Endodermal cell (in vitro differentiated cells): Measurements from ENCODE around the gene HACD3. TPM values are rescaled to one million over a fixed set of nuclear protein-coding genes. Genes with fewer than 3 reads are reported as not detected.
"Not testable (repeated sequence)": the region's sequence is repeated elsewhere in the genome, so short reads cannot be mapped to it uniquely, and the experiment has no call there.

Experiments used
- DNase-seq: peaks from one replicate; pipeline ENCODE4 v3.0.0-alpha.2; 2017
- H3K27ac ChIP-seq: 2 replicates; pipeline ENCODE4 v1.5.1; 2013; ENCODE audit warnings: mild to moderate bottlenecking, low read depth, low read length, moderate library complexity
- H3K27me3 ChIP-seq: 2 replicates; pipeline ENCODE4 v1.6.1; 2013; ENCODE audit warnings: mild to moderate bottlenecking, low read length, moderate library complexity; ENCODE audit not compliant: insufficient read depth, control insufficient read depth, poor library complexity, severe bottlenecking
- H3K36me3 ChIP-seq: 2 replicates; pipeline ENCODE4 v1.7.0; 2013; ENCODE audit warnings: mild to moderate bottlenecking, low read length, moderate library complexity; ENCODE audit not compliant: control insufficient read depth, insufficient read depth
- H3K4me1 ChIP-seq: one replicate; pipeline ENCODE4 v1.7.0; 2013; ENCODE audit warnings: low read length; ENCODE audit not compliant: control insufficient read depth, insufficient read depth
- H3K4me3 ChIP-seq: 2 replicates; pipeline ENCODE4 v1.5.1; 2013; ENCODE audit warnings: mild to moderate bottlenecking, low read length, moderate library complexity
- H3K9ac ChIP-seq: 2 replicates; pipeline ENCODE4 v1.6.1; 2013; ENCODE audit warnings: mild to moderate bottlenecking, low read length, moderate library complexity; ENCODE audit not compliant: poor library complexity, severe bottlenecking; ENCODE audit errors: extremely low read depth
- H3K9me3 ChIP-seq: 2 replicates; pipeline ENCODE4 v1.6.1; 2013; ENCODE audit warnings: mild to moderate bottlenecking, low read length, moderate library complexity; ENCODE audit not compliant: control insufficient read depth
- H3K27ac Mint-ChIP-seq: 2 replicates; pipeline ENCODE4 v1.8.0; 2020; ENCODE audit warnings: mixed read lengths
- H3K27me3 Mint-ChIP-seq: 2 replicates; pipeline ENCODE4 v1.8.0; 2021; ENCODE audit warnings: mild to moderate bottlenecking, mixed read lengths; ENCODE audit not compliant: insufficient read depth
- H3K36me3 Mint-ChIP-seq: 2 replicates; pipeline ENCODE4 v1.8.0; 2020; ENCODE audit warnings: low read depth, mixed read lengths
- H3K4me1 Mint-ChIP-seq: 2 replicates; pipeline ENCODE4 v1.8.0; 2020; ENCODE audit warnings: mixed read lengths
- H3K4me3 Mint-ChIP-seq: 2 replicates; pipeline ENCODE4 v1.8.0; 2020; ENCODE audit warnings: mild to moderate bottlenecking, moderate library complexity, mixed read lengths
- H3K9me3 Mint-ChIP-seq: 2 replicates; pipeline ENCODE4 v1.8.0; 2020; ENCODE audit warnings: mild to moderate bottlenecking, mixed read lengths
- WGBS, 2 experiments: methylation state at CpG; one replicate each; pipeline versions ENCODE4 v1.1.5 to v1.1.7; 2013; ENCODE audit warnings: missing lambda C conversion rate in 2 of 2, mixed read lengths in 1 of 2; ENCODE audit not compliant: insufficient coverage in 1 of 2, insufficient read length in 1 of 2; 5-methylcytosine and 5-hydroxymethylcytosine counted together
- total RNA-seq, 2 donors: library from RNA; stranded (reverse); fragmentation: NEBNext Ultra II Directional in 1 of 2; extraction: Animal tissue kit (Norgen Biotek cat#: 25700) in 1 of 2; gene quantifications; 2 replicates in 1 of 2; 3 replicates in 1 of 2; pipeline ENCODE4 v1.2.1, GENCODE V29; 2021
- TF ChIP-seq, protein P1 (sequence below): fragments of 200-600 bp; sonication (generic); conservative IDR thresholded peaks from 2 replicates; pipeline ENCODE4 v1.5.0; 2021; ENCODE audit warnings: antibody characterized with exemption, mild to moderate bottlenecking

HACD3 gene
- total RNA-seq, 2 donors from 2014 or later: 129 to 201 TPM

DNA sequence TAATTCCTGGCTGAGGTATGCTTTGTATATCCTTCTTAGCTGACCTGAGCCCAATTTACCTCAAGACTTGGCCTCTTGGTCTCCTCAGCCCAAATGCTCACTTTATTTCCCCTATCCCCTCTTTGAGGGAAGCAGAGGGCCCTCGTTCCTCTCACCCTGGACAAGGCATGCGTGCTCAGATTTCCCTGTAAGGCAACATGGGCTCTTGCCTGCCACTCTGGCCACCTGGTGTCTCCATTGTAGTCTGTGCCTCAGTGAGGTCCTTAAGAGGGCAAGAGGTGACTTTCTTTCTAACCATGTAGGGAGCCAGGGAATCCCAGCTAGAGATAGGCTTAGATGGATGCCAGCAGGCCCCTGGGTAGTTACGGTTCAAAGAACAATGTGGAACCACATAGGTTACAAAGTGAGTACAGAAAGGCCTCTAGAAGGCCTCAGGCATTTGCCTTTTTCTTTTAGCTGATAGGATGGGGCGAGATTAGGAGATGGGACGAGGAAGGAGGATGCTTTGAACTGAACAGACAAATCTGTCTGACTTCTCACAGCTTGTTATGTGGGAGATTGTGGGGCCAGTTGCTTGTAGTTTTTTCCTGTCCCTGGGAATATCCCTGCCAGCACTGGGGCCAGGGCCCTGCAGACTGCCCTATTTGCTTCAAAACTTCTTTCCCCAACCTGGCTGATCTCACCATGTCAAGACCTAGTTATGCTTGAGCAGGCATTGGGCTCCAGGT, 81.8 kb downstream of the HACD3 start:
- Histone ChIP-seq H3K9me3 (no peaks in the 10 kb centered on the region), H3K36me3 (peaks cover 7% of the 10 kb centered on the region), H3K27ac (peak overlapping the region; percentile 86), H3K4me1 (peaks cover 17% of the 10 kb centered on the region), H3K9ac (peak overlapping the region; percentile 75), H3K4me3 (peak overlapping the region; percentile 90), H3K27me3 (no peaks in the 10 kb centered on the region)
- peak; percentile 52 for DNase-seq
- H3K4me1 Mint-ChIP-seq: peaks cover 27% of the 10 kb centered on the region
- no peaks in the 10 kb centered on the region for H3K27me3 Mint-ChIP-seq
- peak overlapping the region; percentile 98 for H3K27ac Mint-ChIP-seq
- WGBS, 2 experiments: 76 to 81% methylated on average over 3 to 5 of the region's 5 CpGs
- TF ChIP-seq, protein P1, sequence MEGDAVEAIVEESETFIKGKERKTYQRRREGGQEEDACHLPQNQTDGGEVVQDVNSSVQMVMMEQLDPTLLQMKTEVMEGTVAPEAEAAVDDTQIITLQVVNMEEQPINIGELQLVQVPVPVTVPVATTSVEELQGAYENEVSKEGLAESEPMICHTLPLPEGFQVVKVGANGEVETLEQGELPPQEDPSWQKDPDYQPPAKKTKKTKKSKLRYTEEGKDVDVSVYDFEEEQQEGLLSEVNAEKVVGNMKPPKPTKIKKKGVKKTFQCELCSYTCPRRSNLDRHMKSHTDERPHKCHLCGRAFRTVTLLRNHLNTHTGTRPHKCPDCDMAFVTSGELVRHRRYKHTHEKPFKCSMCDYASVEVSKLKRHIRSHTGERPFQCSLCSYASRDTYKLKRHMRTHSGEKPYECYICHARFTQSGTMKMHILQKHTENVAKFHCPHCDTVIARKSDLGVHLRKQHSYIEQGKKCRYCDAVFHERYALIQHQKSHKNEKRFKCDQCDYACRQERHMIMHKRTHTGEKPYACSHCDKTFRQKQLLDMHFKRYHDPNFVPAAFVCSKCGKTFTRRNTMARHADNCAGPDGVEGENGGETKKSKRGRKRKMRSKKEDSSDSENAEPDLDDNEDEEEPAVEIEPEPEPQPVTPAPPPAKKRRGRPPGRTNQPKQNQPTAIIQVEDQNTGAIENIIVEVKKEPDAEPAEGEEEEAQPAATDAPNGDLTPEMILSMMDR: no peak
- H3K4me3 Mint-ChIP-seq: peak overlapping the region; percentile 81
- peaks cover 4% of the 10 kb centered on the region for H3K36me3 Mint-ChIP-seq
- H3K9me3 Mint-ChIP-seq: peaks cover 6% of the 10 kb centered on the region

DNA sequence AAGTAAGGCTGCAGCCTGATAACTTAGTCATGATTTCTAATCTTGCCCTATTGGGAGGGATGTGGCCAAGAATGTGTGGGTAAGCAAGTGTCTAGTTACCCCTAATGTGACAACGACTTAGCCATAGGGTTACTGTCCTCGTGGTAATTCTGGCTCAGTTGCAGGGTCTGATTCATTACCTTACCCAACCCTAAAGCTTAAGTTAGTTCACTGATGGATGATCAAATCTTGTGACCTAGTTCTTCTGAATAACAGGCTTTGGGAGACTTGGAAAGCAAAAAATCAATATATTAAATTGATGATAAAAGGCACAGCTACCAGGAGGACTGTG, 82.3 kb downstream of the HACD3 start:
- peaks cover 10% of the 10 kb centered on the region for H3K9me3 Mint-ChIP-seq
- peaks cover 17% of the 10 kb centered on the region for H3K4me1 ChIP-seq
- no peak for DNase-seq
- WGBS, 2 experiments: 85% methylated on average over 2 of the region's 2 CpGs; no CpG with 5 or more reads in 1 of the 2 experiments
- TF ChIP-seq, protein P1: no peak
- H3K27me3 ChIP-seq: no peaks in the 10 kb centered on the region
- no peaks in the 10 kb centered on the region for H3K9me3 ChIP-seq
- no peaks in the 10 kb centered on the region for H3K27me3 Mint-ChIP-seq
- no peak overlapping the region for H3K4me3 Mint-ChIP-seq
- H3K4me1 Mint-ChIP-seq: peaks cover 30% of the 10 kb centered on the region
- peak overlapping the region; percentile 26 for H3K4me3 ChIP-seq
- peak overlapping the region; percentile 98 for H3K27ac Mint-ChIP-seq
- H3K27ac ChIP-seq: no peak overlapping the region
- peaks cover 2% of the 10 kb centered on the region for H3K36me3 Mint-ChIP-seq
- peaks cover 1% of the 10 kb centered on the region for H3K36me3 ChIP-seq
- H3K9ac ChIP-seq: peak overlapping the region; percentile 75

DNA sequence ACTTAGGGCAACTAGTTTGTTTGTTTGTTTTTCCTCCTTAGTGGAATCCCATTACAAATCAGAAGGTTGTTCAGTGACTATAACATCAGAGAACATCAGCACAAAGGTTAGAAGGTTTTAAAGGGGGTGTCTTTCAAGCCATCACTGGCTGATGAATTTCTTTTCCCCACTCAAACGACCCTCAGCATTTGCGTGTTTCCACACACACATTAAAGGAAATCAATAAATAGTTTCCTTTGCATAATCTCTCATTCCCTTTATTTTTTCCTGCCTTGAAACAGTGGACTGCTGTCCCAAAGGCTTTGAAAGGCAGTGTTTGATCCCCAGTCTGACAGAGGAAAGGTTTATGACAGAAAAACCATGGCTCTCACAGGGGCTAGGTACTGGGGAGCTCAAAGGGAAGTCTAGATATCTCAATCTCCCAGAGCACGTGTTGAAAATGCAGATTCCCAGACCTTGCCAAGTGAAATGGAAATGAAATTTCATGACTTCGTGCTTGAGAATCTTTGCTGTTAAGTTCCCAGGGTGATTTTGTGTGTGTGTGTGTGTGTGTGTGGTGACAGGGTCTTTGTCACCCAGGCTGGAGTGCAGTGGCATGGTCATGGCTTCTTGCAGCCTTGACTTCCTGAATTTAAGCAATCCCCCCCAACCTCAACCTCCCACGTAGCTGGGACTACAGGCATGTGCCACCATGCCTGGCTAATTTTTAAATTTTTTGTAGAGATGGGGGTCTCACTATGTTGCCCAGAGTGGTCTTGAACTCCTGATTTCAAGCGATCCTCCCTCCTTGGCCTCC, 82.9 kb downstream of the HACD3 start:
- 92 to 95% methylated on average over 3 to 6 of the region's 6 CpGs for WGBS, 2 experiments
- Histone ChIP-seq H3K9ac (no peak overlapping the region), H3K27ac (no peak overlapping the region), H3K4me1 (peaks cover 17% of the 10 kb centered on the region), H3K9me3 (no peaks in the 10 kb centered on the region), H3K27me3 (no peaks in the 10 kb centered on the region), H3K4me3 (peak overlapping the region; percentile 26), H3K36me3 (no peaks in the 10 kb centered on the region)
- Mint-ChIP-seq H3K4me3 (no peak overlapping the region), H3K27me3 (no peaks in the 10 kb centered on the region), H3K9me3 (peaks cover 10% of the 10 kb centered on the region), H3K4me1 (peaks cover 33% of the 10 kb centered on the region), H3K36me3 (peaks cover 2% of the 10 kb centered on the region), H3K27ac (no peak overlapping the region)
- TF ChIP-seq, protein P1: no peak
- DNase-seq: no peak

DNA sequence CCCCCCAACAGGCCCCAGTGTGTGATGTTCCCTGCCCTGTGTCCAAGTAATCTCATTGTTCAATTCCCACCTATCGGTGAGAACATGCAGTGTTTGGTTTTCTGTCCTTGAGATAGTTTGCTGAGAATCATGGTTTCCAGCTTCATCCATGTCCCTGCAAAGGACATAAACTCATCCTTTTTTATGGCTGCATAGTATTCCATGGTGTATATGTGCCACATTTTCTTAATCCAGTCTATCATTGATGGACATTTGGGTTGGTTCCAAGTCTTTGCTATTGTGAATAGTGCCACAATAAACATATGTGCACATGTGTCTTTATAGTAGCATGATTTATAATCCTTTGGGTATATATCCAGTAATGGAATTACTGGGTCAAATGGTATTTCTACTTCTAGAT, 85.6 kb downstream of the HACD3 start:
- not testable (repeated sequence) for H3K27me3 Mint-ChIP-seq, H3K27me3 ChIP-seq, H3K9ac ChIP-seq, H3K27ac ChIP-seq, DNase-seq, H3K36me3 ChIP-seq, H3K27ac Mint-ChIP-seq, H3K4me3 Mint-ChIP-seq, H3K36me3 Mint-ChIP-seq, H3K4me3 ChIP-seq, H3K9me3 ChIP-seq
- peaks cover 10% of the 10 kb centered on the region for H3K9me3 Mint-ChIP-seq
- WGBS, 2 experiments: 100% methylated on average over 1 of the region's 1 CpG; no CpG with 5 or more reads in 1 of the 2 experiments
- H3K4me1 Mint-ChIP-seq: peaks cover 41% of the 10 kb centered on the region
- peaks cover 28% of the 10 kb centered on the region for H3K4me1 ChIP-seq
